GM19025 (cell line): Measurements from ENCODE around the gene PTPRD.

Experiments
- ATAC-seq: cut with Tn5 transposase; IDR thresholded peaks from one replicate; pipeline ENCODE4 v1.9.1; 2021; ENCODE audit warnings: mild to moderate bottlenecking, low read depth, moderate library complexity; ENCODE audit not compliant: unreplicated experiment

The PTPRD gene

DNA sequence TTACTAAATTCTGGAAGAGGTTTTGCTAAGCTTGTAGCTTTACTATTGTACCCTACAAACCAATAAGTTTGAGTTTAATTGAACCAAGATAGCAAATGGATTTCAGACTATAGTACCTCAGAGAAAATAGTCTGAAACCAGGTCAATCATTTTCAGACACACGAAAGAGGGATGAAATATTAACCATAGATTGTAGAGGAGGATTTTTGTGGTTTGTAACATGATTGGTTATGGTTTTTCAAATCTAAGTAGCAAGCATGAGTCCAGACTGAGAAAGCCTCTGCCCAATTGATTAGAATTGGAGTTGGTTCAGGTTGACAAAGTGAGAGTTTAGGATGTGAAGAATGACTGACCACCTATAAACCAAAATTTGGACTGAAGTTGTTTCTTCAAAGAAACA, 2250.6 kb downstream of the PTPRD start:
- peak; percentile 41 for ATAC-seq

DNA sequence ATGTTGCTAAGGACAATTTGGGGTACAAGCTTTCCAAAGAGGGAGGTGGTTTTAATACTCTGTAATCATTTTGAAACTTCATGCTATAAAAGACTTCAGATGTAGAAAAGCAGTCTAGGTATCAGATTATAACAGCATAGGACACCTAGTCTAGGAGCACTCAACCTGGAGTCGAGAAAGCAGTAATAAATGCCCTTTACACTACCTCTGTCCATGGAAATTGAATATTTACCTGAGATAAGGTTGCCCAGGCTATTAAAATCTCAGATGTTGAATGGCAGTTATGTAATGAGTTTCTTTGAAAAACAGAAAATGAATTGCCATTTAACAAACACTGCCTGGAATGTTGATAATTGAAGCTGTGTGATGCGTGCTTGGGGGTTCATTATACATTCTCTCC, 2251.4 kb downstream of the PTPRD start:
- ATAC-seq, result no peak

DNA sequence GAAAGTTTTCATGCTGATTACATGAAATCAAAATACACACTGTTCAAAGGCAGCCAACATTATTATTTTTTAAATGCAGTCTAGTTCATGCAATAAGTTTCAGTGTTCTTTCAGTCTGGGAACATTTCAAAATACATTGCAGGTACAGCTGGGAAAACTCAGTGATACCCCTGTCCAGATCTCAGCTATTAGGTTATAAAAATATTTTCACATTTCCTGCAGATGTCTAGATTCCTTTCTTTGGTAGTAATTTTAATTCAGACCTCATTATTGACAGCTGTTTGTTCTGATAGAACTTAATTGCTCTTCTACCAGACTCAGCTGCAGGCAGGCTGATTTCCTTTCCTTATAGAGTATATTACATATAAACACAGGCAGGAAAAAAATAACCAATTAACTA, 2256.4 kb downstream of the PTPRD start:
- no peak for ATAC-seq

DNA sequence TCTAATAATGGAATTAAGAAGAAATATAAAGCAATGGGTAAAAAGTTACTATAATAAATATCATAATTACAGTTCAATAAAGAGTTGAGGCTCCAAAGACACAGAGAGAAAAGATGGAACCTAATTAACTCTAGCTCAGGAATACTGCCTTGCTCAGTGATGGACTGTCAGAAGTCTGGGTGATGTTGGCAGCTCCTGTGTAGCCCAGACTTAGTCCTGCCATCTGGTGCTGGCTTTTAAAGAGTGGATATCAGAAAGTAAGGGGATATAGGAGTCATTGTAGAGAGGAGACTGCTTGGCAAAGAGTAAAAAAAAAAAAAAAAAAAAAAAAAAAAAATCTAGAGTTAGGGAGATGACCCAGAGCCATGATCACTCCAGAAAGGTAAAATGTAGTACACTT, 2261.4 kb downstream of the PTPRD start:
- no peak for ATAC-seq

DNA sequence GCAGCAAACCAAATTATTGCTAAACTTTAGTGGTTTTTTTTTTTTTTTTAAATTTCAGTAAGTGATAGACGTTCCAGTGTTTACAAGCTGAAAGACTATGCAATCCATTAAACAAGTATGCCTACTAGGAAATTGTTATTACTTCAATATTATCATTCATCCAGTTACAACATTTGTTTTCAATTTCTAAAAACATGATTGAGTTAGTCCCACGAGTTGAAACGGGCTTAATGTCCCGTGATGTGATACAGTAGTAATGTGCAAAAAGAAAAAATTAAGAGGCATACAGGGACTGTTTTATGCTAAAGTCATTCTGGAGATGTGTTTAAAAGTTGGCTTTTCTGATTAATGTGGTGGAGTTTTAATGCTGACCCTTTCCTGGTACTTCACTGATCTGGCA, 2262.9 kb downstream of the PTPRD start:
- no peak for ATAC-seq

DNA sequence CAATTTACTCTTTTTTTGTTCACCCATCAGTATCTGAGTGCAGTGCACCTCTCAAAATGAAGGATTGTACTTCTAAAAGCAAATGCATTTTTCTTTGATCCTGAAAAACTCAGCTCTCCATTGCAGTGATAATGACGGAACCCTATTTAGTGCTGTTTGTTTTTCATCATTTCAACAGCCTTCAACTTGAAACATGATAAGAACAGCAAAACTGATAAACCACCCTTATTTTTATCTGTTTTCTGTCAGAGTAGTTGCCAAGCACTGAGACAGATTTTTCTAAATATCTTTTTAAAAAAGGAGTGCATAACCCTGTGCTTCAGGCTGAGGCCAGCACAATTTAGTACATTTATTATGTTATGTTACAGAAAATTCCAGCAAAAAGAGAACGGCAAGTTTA, 2263.4 kb downstream of the PTPRD start:
- ATAC-seq, result no peak

DNA sequence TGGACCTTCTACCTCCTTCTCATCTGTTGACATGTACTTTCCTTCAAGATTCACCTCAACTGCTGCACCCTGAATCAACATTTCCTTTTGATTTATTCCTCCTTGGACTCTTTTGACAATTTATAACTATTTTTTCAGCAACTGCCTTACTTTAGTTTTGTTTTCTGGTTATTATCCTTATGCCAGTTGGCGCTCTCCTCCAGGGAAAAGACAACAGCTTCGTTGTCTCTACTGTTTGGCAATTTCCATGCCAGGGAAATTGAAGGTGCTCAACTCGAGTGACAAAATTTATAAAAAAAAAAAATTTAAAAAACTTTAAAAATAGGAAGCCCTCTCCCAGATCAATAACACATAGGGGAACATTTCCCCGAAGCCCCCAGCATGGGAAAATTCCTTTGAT, 2264.0 kb downstream of the PTPRD start:
- ATAC-seq, result no peak

DNA sequence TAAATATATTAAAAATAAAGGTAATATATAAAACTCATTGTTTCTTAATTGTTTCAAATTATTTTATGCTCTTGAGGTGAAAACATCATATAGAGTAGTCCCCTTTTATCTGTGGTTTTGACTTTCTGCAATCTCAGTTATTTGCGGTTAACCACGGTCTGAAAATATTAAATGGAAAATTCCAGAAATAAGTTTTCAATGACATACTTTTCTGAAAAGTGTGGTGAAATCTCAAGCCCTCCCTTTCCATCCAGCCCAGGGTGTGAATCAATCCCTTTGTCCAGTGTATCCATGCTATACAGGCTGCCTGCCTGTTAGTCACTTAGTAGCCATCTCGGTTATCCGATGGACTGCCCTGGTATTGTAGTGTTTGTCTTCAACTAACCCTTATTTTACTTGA, 2266.5 kb downstream of the PTPRD start:
- ATAC-seq, result no peak

DNA sequence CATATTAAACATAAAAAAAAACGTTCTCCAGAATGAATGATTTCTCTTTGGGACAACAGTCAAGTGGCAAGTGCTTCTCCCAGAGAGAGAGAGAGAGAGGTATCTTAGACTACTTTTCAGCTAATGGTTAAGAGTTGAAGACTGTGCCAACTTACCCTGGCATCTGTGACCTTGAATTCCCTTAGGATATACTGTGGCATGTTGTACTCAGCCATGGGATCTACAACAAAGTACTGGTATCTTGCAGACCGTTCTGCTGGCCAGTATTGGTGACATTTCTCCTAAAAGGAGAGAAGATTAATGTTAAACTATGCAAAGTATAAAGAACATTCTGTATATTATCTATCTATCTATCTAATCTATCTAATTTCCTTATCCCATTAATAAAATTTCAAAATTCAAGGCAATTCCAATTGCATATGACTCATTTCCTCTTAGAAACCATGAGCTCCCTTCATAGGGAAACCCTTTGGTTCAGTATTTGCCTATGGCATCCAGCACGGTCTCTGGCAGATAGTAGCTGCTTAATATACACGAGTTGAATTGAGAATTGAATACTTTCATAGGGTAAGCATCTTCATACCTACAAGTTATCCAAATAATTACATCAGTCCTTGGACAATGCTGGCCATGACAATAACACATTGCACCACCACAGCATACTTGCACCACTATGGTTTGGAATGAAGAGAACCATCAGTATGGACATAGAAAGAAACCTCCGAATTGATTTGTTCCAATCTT, 2273.9 kb downstream of the PTPRD start:
- no peak for ATAC-seq

DNA sequence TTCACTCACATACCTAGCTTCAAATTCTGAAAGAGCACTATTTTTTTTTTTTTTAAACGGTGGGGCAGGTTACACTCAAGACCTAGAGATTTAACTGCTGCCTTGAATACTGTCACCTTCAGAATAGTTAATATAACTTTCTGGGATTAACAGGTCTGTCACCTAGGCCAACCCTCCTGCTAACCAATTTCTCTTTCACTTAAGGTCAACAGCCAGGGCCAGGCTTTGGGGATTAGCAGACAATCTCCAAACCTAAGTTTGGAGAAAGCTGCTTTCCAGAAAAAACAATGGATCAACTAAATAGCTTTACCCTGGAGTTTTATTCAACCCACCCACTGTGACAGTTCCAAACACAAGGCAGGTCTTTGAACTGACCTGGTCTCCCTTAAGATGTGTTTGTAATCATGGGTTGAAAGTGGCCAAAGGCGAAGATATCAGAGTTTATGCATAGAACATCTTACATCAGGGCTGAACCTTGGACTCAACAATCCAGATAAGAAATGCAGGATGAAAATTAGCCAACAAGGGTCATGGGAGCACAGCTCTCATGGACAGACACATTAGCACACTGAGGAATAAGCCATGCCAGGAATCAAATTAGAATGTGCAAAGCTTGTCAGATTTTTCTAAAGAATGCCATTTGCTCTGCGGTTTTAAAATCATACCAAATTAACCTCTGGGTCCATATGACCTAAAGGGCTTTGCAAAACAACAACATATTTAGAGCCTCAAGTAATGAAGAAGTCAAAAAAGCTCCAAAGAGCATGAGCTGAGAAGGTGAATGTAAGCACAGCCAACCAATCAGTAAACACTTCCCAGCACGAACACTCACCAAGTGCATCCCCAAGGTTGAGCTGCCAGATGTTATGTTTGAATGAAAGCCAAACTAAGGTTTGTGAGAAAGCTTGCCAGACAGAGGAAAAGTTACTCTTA, 2274.7 kb downstream of the PTPRD start:
- no peak for ATAC-seq

DNA sequence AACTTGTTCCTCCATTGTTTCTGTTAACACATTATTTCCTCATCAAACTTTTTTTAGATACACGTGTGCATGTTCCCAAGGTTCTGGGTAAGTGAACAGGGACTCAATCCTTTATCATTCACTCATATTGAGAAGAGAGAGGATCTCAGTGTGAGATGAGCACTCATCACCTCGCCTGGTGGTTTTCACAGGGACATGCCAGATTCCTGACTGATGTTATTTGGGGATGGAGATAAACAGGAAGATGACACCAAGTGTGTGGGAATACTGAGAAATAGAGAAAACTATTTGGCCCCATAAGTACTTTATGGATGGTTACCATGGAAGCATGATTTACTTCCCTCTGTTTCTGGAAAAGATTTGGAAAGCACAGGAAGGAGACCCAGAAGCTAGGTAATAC, 2279.9 kb downstream of the PTPRD start:
- no peak for ATAC-seq

DNA sequence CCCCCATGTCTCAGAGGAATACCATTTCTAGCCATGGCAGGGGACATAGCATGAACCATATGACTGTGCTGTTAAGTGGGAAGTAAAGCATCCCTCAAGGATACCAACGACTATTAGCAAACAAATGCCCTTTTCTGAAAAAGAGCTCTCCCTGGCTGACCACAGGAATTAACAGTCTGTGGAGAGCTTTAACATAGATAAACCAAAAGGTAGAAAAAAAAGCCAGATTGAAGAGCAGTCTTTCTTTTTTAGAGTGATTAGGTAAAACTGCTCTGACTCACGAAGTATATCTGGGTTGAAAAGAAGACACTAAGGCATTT, 2280.5 kb downstream of the PTPRD start:
- ATAC-seq, result no peak

DNA sequence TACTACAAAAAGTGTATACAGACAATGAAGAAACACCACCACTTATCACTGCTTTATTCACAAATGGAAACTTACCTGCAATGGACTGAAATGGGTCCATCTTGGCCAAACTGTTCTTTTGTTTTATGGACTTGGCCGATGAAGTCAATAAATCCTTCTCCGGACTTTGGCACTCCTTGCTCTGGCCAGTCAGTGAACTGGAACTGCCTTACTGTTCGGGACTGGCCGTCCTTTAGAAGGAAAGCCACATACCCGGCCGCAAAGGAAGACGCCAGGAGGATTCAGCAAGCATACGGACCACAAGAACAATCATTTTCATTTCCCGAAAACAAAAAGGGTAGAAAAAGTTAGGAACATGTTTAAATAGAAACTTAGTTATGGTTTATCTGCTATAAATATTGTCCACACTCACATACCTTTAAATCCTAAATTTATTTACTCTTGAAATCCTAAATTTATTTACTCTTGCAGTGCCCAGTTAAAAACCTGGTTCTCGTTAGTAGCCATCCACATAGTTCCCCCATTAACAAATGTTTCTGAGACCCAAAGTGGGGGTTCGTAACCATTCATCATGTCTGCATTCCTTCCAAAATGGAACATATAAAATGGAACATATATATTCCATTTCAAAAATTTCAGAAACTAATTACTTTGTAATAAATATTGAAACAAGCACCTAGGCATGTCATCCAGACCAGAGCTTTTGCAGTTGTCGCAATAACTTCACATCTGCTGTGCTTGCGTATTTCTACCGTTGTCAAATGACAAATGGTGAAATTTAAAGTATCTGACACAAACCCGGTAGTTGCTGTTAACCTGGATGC, 2281.1 kb downstream of the PTPRD start:
- no peak for ATAC-seq

DNA sequence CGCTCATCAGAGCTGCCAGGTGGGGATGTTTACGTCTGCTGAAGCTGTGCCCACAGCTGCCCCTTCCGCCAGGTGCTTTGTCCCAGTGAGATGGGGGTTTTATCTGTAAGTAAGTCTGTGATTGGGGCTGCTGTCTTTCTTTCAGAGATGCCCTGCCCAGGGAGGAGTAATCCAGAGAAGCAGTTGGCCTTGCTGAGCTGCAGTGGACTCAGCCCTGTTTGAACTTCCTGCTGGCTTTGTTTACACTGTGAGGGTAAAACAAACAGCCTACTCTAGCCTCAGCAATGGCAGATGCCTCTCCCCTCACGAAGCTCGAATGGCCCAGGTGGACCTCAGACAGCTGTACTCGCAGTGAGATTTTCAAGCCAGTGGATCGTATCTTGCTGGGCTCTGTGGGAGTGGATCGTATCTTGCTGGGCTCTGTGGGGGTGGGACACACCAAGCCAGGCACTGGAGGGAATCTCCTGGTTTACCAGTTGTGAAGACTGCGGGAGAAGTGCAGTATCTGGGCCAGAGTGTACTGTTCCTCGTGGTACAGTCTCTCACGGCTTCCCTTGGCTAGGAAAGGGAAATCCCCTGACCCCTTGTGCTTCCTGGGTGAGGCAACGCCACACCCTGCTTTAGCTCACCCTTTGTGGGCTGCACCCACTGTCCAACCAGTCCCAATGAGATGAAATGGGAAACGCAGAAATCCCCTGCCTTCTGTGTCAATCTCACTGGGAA, 2283.1 kb downstream of the PTPRD start:
- no peak for ATAC-seq

DNA sequence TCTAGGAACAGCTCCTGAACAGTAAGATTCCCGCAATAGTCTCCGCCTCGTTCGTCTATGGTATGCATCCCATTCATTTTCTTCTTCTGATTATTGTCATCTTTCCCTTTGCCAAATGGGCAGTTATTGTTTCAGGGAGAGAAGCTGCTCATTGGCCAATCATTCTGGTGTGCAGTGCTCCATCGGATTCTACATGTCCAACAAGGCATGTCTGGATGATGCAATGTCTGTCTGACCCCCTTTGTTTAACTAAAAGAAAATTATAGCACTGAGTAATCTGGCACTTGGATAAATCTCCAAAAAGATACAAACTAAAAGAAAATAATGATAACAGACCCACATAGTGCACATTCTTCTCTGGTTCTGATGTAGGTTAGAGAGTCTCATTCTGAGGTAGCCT, 2297.6 kb downstream of the PTPRD start:
- no peak for ATAC-seq

DNA sequence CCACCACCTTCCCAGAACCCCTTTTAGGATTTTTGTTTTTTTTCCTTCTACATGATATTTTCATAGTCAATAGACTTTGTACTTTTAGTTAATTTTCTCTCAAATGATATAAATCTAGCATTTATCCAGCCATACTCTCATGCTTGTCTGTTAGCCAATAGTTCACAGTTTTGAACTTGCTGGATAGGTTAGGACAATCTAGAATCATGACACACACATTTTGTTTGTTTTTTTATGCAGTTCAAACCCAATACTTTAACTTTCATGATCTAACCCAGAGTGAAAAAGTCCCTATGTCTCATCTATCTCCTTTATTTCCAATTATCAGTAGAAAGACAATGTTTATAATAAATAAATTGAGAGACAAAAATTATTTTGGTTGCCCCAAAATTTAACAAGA, 2303.5 kb downstream of the PTPRD start:
- no peak for ATAC-seq

DNA sequence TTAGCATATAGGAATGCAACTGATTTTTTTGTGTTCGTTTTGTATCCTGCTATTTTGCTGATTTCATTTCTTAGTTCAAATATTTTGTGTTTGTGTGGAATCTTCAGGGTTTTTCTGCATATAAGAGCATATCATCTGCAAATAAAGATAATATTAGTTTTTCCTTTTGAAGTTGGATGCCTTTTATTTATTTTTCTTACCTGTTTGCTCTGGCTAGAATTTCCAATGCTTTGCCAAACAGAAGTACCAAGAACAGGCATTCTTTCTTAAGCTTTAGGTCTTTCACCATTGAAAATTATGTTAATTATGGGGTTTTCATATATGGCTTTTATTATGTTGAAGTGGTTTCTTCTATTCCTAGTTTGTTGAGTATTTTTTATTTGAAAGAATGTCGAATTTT, 2308.1 kb downstream of the PTPRD start:
- ATAC-seq, result no peak

DNA sequence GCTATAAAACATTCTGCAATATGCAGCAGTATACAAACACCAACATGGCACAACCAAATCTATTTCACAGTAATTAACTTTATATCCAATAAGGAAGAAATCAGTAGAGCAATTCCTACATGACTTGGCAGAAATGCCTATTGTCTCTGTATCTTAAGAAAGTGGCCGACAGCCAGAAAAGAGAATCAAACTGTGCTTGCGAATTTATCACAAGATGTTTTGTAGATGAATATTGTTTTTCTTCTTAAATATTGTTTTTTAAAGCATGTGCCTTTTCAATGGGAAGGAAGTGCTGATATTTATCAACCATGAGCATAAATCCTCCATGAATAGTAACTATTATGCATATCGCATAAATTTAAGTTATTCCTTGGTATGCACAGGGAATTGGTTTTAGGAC, 2311.5 kb downstream of the PTPRD start:
- ATAC-seq, result no peak

DNA sequence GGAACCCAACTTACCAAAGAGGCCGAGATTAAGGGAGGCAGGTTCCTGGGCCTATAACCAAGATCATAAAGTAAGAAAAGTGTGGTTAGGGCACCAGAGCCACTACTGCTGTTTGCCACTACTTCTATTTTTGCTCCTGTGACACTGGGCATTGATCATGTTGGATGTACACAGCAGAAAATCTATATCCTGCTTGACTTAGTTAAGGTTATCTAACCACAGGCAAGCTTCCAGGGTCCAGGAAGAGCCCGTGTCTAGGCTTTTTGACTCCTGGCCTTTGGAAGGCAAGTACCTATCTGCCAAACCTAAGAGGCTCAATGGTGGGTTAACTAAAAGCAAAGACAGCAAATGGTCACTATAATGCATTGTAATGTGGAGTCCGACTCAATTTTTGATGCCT, 2315.8 kb downstream of the PTPRD start:
- no peak for ATAC-seq

DNA sequence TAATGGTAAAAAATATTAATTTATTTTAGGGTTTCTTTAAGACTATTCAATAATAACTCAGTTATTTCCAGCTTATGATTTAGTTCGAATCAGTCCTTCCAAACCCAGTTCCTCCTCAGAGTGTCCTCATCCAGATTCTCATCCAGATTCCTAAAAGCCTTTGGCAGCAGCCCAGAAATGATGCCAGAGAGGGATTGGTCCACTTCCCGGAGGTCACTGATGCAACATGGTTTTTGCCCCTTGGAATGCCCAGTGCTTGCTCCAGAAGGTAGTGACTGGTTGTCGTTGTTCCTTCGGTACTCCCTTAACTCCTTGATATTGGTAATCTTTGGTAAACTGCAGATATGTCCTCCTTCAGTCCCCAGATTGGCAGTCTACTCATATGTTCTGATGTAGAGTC, 2320.1 kb downstream of the PTPRD start:
- no peak for ATAC-seq

DNA sequence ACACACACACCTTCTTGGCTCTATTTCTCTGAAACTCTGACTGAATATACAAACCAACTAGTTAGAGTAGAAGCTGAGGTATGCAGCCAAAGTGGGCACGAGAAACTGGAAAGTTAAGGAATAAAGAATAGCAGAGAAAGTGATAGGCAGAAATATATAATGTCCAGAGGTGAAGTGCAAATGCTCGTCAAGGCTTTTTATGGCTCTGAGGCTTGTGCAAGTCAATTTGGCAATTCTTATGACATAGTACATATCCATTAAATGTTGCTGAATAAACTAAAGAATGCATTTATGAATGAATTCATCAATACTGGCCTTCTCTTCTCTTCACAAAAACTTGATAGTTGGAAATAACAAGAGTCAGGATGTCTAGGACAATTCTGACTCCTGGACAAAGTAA, 2323.1 kb downstream of the PTPRD start:
- ATAC-seq, result no peak
